ENCODE measurements around the gene DCLRE1C.

GRCh38 chr10:14930610-14931009 lies 23.3 kb downstream of the DCLRE1C start:
- no peak for TF ChIP-seq CTCF (IDR thresholded peaks at IDR 0.05)
- no peak for TF ChIP-seq POLR2A (IDR thresholded peaks at IDR 0.05)
